Measurements from ENCODE around the gene RBM45.

The RBM45 gene

GRCh38 chr2:178163395-178163794, 51.2 kb downstream of the RBM45 start:
- no peak for DNase-seq

GRCh38 chr2:178163911-178164310, 51.7 kb downstream of the RBM45 start:
- no peak for DNase-seq

GRCh38 chr2:178173657-178174056, 61.4 kb downstream of the RBM45 start:
- no peak for DNase-seq

- DNase-seq = no peak
These were observed 64.9 kb downstream of the RBM45 start for GRCh38 chr2:178177066-178177679.

Data from 8988T (cell line).